Calu3 (cell line): Measurements from ENCODE around the gene SIM2. TPM values are rescaled to one million over a fixed set of nuclear protein-coding genes. Genes with fewer than 3 reads are reported as not detected.

Source experiments
- BruUV-seq: library from RNA; stranded (reverse); fragments of 400-500 nt; replicated peaks from 2 replicates; lab custom pipeline; 2021; lab: Mats Ljungman, UMichigan
- CTCF ChIA-PET: fragments of 300-600 bp; sonication (Branson Sonifier 250); formaldehyde crosslinking; loops from one replicate; lab custom pipeline; 2022; ENCODE audit warnings: antibody characterized with exemption; lab: Charles Lee
- DNase-seq: peaks from one replicate; pipeline ENCODE4 v3.0.0; 2022
- H3K27ac Mint-ChIP-seq: one replicate; pipeline ENCODE4 v1.8.0; 2022; ENCODE audit warnings: mixed read lengths; ENCODE audit not compliant: unreplicated experiment
- H3K27me3 Mint-ChIP-seq: one replicate; pipeline ENCODE4 v1.8.0; 2022; ENCODE audit warnings: mixed read lengths; ENCODE audit not compliant: unreplicated experiment
- H3K36me3 Mint-ChIP-seq: one replicate; pipeline ENCODE4 v1.8.0; 2022; ENCODE audit warnings: mild to moderate bottlenecking, moderate library complexity, mixed read lengths; ENCODE audit not compliant: insufficient read depth, unreplicated experiment
- H3K4me1 Mint-ChIP-seq: one replicate; pipeline ENCODE4 v1.8.0; 2022; ENCODE audit warnings: mild to moderate bottlenecking, low read depth, mixed read lengths; ENCODE audit not compliant: unreplicated experiment
- H3K4me3 Mint-ChIP-seq: one replicate; pipeline ENCODE4 v1.8.0; 2022; ENCODE audit warnings: mild to moderate bottlenecking, low read depth, moderate library complexity, mixed read lengths; ENCODE audit not compliant: unreplicated experiment
- H3K9me3 Mint-ChIP-seq: one replicate; pipeline ENCODE4 v1.8.0; 2022; ENCODE audit warnings: low read depth, mixed read lengths; ENCODE audit not compliant: unreplicated experiment
- CTCF ChIP-seq: fragments of 200-600 bp; IDR thresholded peaks from one replicate; pipeline ENCODE4 v1.8.0; 2022; ENCODE audit warnings: antibody characterized with exemption; ENCODE audit not compliant: unreplicated experiment
- intact Hi-C: fragments of 100-400 bp; cut with micrococcal nuclease; formaldehyde crosslinking; loops from one replicate; pipeline ENCODE4 v1.10.0; 2022; ENCODE audit not compliant: unreplicated experiment
- total RNA-seq: library from RNA; stranded (reverse); gene quantifications from 2 replicates; pipeline ENCODE4 v1.2.3, GENCODE V29; 2022

Gene SIM2
- total RNA-seq, 1 experiment from 2014 or later, result 15.4 TPM

GRCh38 chr21:36744190-36744559 lies 45.3 kb downstream of the SIM2 start:
- no TSS peak for BruUV-seq
- no peaks in the 10 kb centered on the region for H3K9me3 Mint-ChIP-seq
- intact Hi-C loops, result no loop called here
- no peaks in the 10 kb centered on the region for H3K4me1 Mint-ChIP-seq
- no peaks in the 10 kb centered on the region for H3K27me3 Mint-ChIP-seq
- no peak for DNase-seq
- CTCF ChIA-PET, result no interaction called here
- TF ChIP-seq CTCF, result no peak
- no peak overlapping the region for H3K27ac Mint-ChIP-seq
- peaks cover 22% of the 10 kb centered on the region for H3K36me3 Mint-ChIP-seq
- H3K4me3 Mint-ChIP-seq, result no peak overlapping the region

- no peak for DNase-seq
- no peaks in the 10 kb centered on the region for H3K9me3 Mint-ChIP-seq
- no TSS peak for BruUV-seq
Observed at GRCh38 chr21:36744560-36745231, 45.8 kb downstream of the SIM2 start.

GRCh38 chr21:36745459-36745858 lies 46.5 kb downstream of the SIM2 start:
- DNase-seq, result no peak
- Mint-ChIP-seq H3K36me3 (peaks cover 22% of the 10 kb centered on the region), H3K4me3 (no peak overlapping the region), H3K4me1 (no peaks in the 10 kb centered on the region), H3K9me3 (no peaks in the 10 kb centered on the region), H3K27me3 (no peaks in the 10 kb centered on the region), H3K27ac (no peak overlapping the region)
- CTCF ChIA-PET, result no interaction called here
- no peak for TF ChIP-seq CTCF
- no TSS peak for BruUV-seq
- intact Hi-C loops, result no loop called here

More at GRCh38 chr21:36744560-36745231, 45.8 kb downstream of the SIM2 start:
- TF ChIP-seq CTCF, result no peak
- no peak overlapping the region for H3K4me3 Mint-ChIP-seq
- intact Hi-C loops, result no loop called here
- H3K27me3 Mint-ChIP-seq, result no peaks in the 10 kb centered on the region
- H3K4me1 Mint-ChIP-seq, result no peaks in the 10 kb centered on the region
- H3K27ac Mint-ChIP-seq, result no peak overlapping the region
- CTCF ChIA-PET, result no interaction called here
- peaks cover 22% of the 10 kb centered on the region for H3K36me3 Mint-ChIP-seq

- peak overlapping the region; percentile 20 for H3K27ac Mint-ChIP-seq
- no peaks in the 10 kb centered on the region for H3K4me1 Mint-ChIP-seq
- H3K4me3 Mint-ChIP-seq, result peak overlapping the region; percentile 52
- no peaks in the 10 kb centered on the region for H3K9me3 Mint-ChIP-seq
- no peak for TF ChIP-seq CTCF
- H3K27me3 Mint-ChIP-seq, result no peaks in the 10 kb centered on the region
- intact Hi-C loops, result no loop called here
- BruUV-seq, result no TSS peak
- peaks cover 22% of the 10 kb centered on the region for H3K36me3 Mint-ChIP-seq
- peak; percentile 21 for DNase-seq
- CTCF ChIA-PET, result interaction anchor here (0.7 to 0.8 kb wide), 3 partner anchors 170 to 184 kb away, joined by 3 to 4 read pairs (median 3); no protein-coding TSS in a partner anchor
Observed at GRCh38 chr21:36747041-36747814, 48.3 kb downstream of the SIM2 start.
